IMR-90 (cell line): ENCODE results near the gene MDM1. TPM values are rescaled to one million over a fixed set of nuclear protein-coding genes. Genes with fewer than 3 reads are reported as not detected.

Experiments
- ATAC-seq: fragments of 200-7000 bp; cut with Tn5 transposase; 2 replicates; pipeline ENCODE4 v1.9.1; 2020; ENCODE audit warnings: low read depth, mild to moderate bottlenecking, moderate library complexity
- BruUV-seq: library from RNA; stranded (reverse); fragments of 400-500 nt; replicated peaks from 2 replicates; lab custom pipeline; 2021; lab: Mats Ljungman, UMichigan
- CTCF ChIA-PET: fragments of 300-600 bp; formaldehyde crosslinking; extraction: SDS; loops from one replicate; lab custom pipeline; 2021; ENCODE audit warnings: antibody characterized with exemption; lab: Yijun Ruan, JAX
- POLR2A ChIA-PET: fragments of 300-600 bp; sonication (Branson Sonifier 250); formaldehyde crosslinking; loops from one replicate; lab custom pipeline; 2022; ENCODE audit warnings: antibody characterized with exemption; ENCODE audit not compliant: unreplicated experiment; lab: Charles Lee
- DNase-seq: peaks from one replicate; pipeline ENCODE4 v3.0.0; 2013
- H2AFZ ChIP-seq: replicated peaks from 2 replicates; pipeline ENCODE3; 2013; ENCODE audit warnings: low read length, mild to moderate bottlenecking; ENCODE audit not compliant: poor library complexity
- H2AK5ac ChIP-seq: 2 replicates; pipeline ENCODE4 v1.6.1; 2013; ENCODE audit warnings: low read depth, low read length, inconsistent platforms
- H2AK9ac ChIP-seq: replicated peaks from 2 replicates; pipeline ENCODE3; 2013; ENCODE audit warnings: mild to moderate bottlenecking, low read depth, low read length, moderate library complexity; ENCODE audit not compliant: poor library complexity
- H2BK120ac ChIP-seq: 2 replicates; pipeline ENCODE4 v1.6.1; 2013; ENCODE audit warnings: low read depth, low read length, inconsistent platforms
- H2BK15ac ChIP-seq: 3 replicates; pipeline ENCODE4 v1.6.1; 2013; ENCODE audit warnings: low read depth, low read length, inconsistent platforms
- H2BK20ac ChIP-seq: 2 replicates; pipeline ENCODE4 v1.6.1; 2013; ENCODE audit warnings: low read depth, mild to moderate bottlenecking, inconsistent platforms, low read length, moderate library complexity
- H2BK5ac ChIP-seq: 2 replicates; pipeline ENCODE4 v1.6.1; 2013; ENCODE audit warnings: mild to moderate bottlenecking, low read depth, low read length, inconsistent platforms; ENCODE audit not compliant: poor library complexity, severe bottlenecking
- H3K14ac ChIP-seq: replicated peaks from 2 replicates; pipeline ENCODE4 v1.6.1; 2013; ENCODE audit warnings: low read depth, low read length, inconsistent platforms
- H3K18ac ChIP-seq: 2 replicates; pipeline ENCODE4 v1.6.1; 2013; ENCODE audit warnings: low read depth, low read length, control low read depth
- H3K23ac ChIP-seq: 2 replicates; pipeline ENCODE4 v1.6.1; 2013; ENCODE audit warnings: low read depth, low read length, inconsistent platforms
- H3K27ac ChIP-seq: 2 replicates; pipeline ENCODE4 v1.5.1; 2013; ENCODE audit warnings: mild to moderate bottlenecking, control low read depth, low read length; ENCODE audit not compliant: insufficient read depth
- H3K27me3 ChIP-seq: 2 replicates; pipeline ENCODE4 v1.6.1; 2013; ENCODE audit warnings: low read length; ENCODE audit not compliant: control insufficient read depth, insufficient read depth
- H3K36me3 ChIP-seq: 2 replicates; pipeline ENCODE4 v1.6.1; 2013; ENCODE audit warnings: low read length, mixed read lengths; ENCODE audit not compliant: control insufficient read depth, insufficient read depth
- H3K4ac ChIP-seq: 2 replicates; pipeline ENCODE4 v1.6.1; 2013; ENCODE audit warnings: low read depth, low read length, inconsistent platforms
- H3K4me1 ChIP-seq: 2 replicates; pipeline ENCODE4 v1.6.1; 2013; ENCODE audit warnings: low read length, mixed read lengths; ENCODE audit not compliant: control insufficient read depth, insufficient read depth
- H3K4me2 ChIP-seq: 2 replicates; pipeline ENCODE4 v1.6.1; 2013; ENCODE audit warnings: low read depth, mild to moderate bottlenecking, control low read depth, low read length, moderate library complexity
- H3K4me3 ChIP-seq: 2 replicates; pipeline ENCODE4 v1.5.1; 2013; ENCODE audit warnings: low read depth, mild to moderate bottlenecking, control low read depth, low read length, moderate library complexity; ENCODE audit not compliant: insufficient read depth
- H3K56ac ChIP-seq: 2 replicates; pipeline ENCODE4 v1.6.1; 2013; ENCODE audit warnings: low read length, inconsistent platforms; ENCODE audit not compliant: insufficient read depth; ENCODE audit errors: extremely low read depth
- H3K79me1 ChIP-seq, 2 experiments: 2 replicates each; pipeline ENCODE4 v1.6.1; 2013; ENCODE audit warnings: low read length in 2 of 2, inconsistent platforms in 1 of 2, low read depth in 1 of 2
- H3K9ac ChIP-seq: 2 replicates; pipeline ENCODE4 v1.6.1; 2013; ENCODE audit warnings: low read depth, low read length, control low read depth
- H3K9me1 ChIP-seq: 2 replicates; pipeline ENCODE4 v1.6.1; 2013; ENCODE audit warnings: low read length, inconsistent platforms; ENCODE audit not compliant: insufficient read depth
- H3K9me3 ChIP-seq: 2 replicates; pipeline ENCODE4 v1.6.1; 2013; ENCODE audit warnings: low read length; ENCODE audit not compliant: control insufficient read depth, insufficient read depth
- H4K20me1 ChIP-seq: 2 replicates; pipeline ENCODE4 v1.6.1; 2013; ENCODE audit warnings: low read length, inconsistent platforms; ENCODE audit not compliant: insufficient read depth
- H4K5ac ChIP-seq: 2 replicates; pipeline ENCODE4 v1.6.1; 2013; ENCODE audit warnings: mild to moderate bottlenecking, low read depth, low read length, control low read depth
- H4K8ac ChIP-seq, 2 experiments: 2 replicates each; pipeline ENCODE4 v1.6.1; 2013; ENCODE audit warnings: low read depth in 2 of 2, low read length in 2 of 2, control low read depth in 1 of 2, inconsistent platforms in 1 of 2
- H4K91ac ChIP-seq: 2 replicates; pipeline ENCODE4 v1.6.1; 2013; ENCODE audit warnings: low read depth, low read length, inconsistent platforms; ENCODE audit not compliant: insufficient read depth
- BHLHE40 ChIP-seq: fragments of 150-350 bp; IDR thresholded peaks from 2 replicates; pipeline ENCODE4 v1.6.1; 2016; ENCODE audit warnings: mild to moderate bottlenecking, low read depth, low read length
- CHD1 ChIP-seq: IDR thresholded peaks from 2 replicates; pipeline ENCODE4 v1.6.1; 2012; ENCODE audit warnings: low read depth, low read length, improper control_type of control experiment
- ELK1 ChIP-seq: fragments of 150-350 bp; IDR thresholded peaks from 2 replicates; pipeline ENCODE4 v1.6.1; 2016; ENCODE audit warnings: low read depth, mild to moderate bottlenecking, low read length, moderate library complexity, borderline replicate concordance
- FOS ChIP-seq: fragments of 150-350 bp; IDR thresholded peaks from 2 replicates; pipeline ENCODE4 v1.6.1; 2016; ENCODE audit warnings: low read depth, low read length
- MAFK ChIP-seq: IDR thresholded peaks from 2 replicates; pipeline ENCODE4 v1.6.1; 2012; ENCODE audit warnings: low read depth, low read length, improper control_type of control experiment
- MAZ ChIP-seq: IDR thresholded peaks from 2 replicates; pipeline ENCODE4 v1.6.1; 2012; ENCODE audit warnings: low read depth, mild to moderate bottlenecking, low read length, improper control_type of control experiment, moderate library complexity, borderline replicate concordance
- MXI1 ChIP-seq: IDR thresholded peaks from 2 replicates; pipeline ENCODE4 v1.6.1; 2012; ENCODE audit warnings: low read depth, mild to moderate bottlenecking, low read length, moderate library complexity, borderline replicate concordance
- NFE2L2 ChIP-seq: fragments of 150-350 bp; IDR thresholded peaks from 2 replicates; pipeline ENCODE4 v1.6.1; 2016; ENCODE audit warnings: low read depth, mild to moderate bottlenecking, low read length
- POLR2A ChIP-seq: IDR thresholded peaks from 2 replicates; pipeline ENCODE4 v1.6.1; 2012; ENCODE audit warnings: mild to moderate bottlenecking, low read depth, low read length
- RAD21 ChIP-seq: IDR thresholded peaks from 2 replicates; pipeline ENCODE4 v1.6.1; 2012; ENCODE audit warnings: low read length, improper control_type of control experiment
- RFX5 ChIP-seq: IDR thresholded peaks from 2 replicates; pipeline ENCODE4 v1.8.0; 2012; ENCODE audit warnings: low read depth, mild to moderate bottlenecking, low read length, moderate library complexity
- dilution Hi-C: fragments of 300-500 bp; cut with HindIII; formaldehyde crosslinking; loops from one replicate; pipeline ENCODE4 v1.14.3; 2018; ENCODE audit warnings: low sequenced_read_pairs; ENCODE audit not compliant: unreplicated experiment
- in situ Hi-C: fragments of 300-500 bp; cut with MboI; formaldehyde crosslinking; loops from 3 replicates; pipeline ENCODE4 v1.14.3; 2019; ENCODE audit warnings: low sequenced_read_pairs, inconsistent platforms, mixed read lengths
- intact Hi-C: fragments of 100-400 bp; cut with micrococcal nuclease; formaldehyde crosslinking; loops from 2 replicates; pipeline ENCODE4 v1.10.0; 2022
- polyA plus RNA-seq, 3 experiments: library from polyadenylated mRNA; depleted of rRNA; stranded (reverse); fragments of >200 nt; gene quantifications; 2 replicates each; pipeline ENCODE4 v1.2.3, GENCODE V29; 2012; ENCODE audit warnings: low replicate concordance in 1 of 3
- total RNA-seq: library from RNA; depleted of rRNA; stranded (reverse); fragments of >200 nt; gene quantifications from 2 replicates; pipeline ENCODE4 v1.2.3, GENCODE V29; 2012
- TF ChIP-seq, protein P1 (sequence below): fragments of 150-350 bp; IDR thresholded peaks from 2 replicates; pipeline ENCODE4 v1.6.1; 2017; ENCODE audit warnings: mild to moderate bottlenecking, antibody characterized with exemption, low read length, low read depth

The MDM1 gene
- total and polyA plus RNA-seq, 2 of the 4 experiments (the other 2 are of a cell fraction), result 5.6 to 5.7 TPM

GRCh38 chr12:68359674-68360073 lies 27.5 kb upstream of the MDM1 start:
- TF ChIP-seq NFE2L2 (no peak), ELK1 (no peak), RFX5 (no peak), MAZ (no peak), BHLHE40 (no peak), RAD21 (no peak), CHD1 (no peak), FOS (no peak), MXI1 (no peak), POLR2A (no peak), MAFK (no peak)
- TF ChIP-seq, protein P1, sequence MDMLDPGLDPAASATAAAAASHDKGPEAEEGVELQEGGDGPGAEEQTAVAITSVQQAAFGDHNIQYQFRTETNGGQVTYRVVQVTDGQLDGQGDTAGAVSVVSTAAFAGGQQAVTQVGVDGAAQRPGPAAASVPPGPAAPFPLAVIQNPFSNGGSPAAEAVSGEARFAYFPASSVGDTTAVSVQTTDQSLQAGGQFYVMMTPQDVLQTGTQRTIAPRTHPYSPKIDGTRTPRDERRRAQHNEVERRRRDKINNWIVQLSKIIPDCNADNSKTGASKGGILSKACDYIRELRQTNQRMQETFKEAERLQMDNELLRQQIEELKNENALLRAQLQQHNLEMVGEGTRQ, result no peak
- H2AFZ ChIP-seq, result no peak overlapping the region

More at GRCh38 chr12:68359674-68360073, 27.5 kb upstream of the MDM1 start:
- ATAC-seq (no peak), DNase-seq (no peak)
- Histone ChIP-seq H4K5ac (no peak overlapping the region), H2BK15ac (no peak overlapping the region), H3K79me1 (peaks cover 0 to 10% of the 10 kb centered on the region in 2 experiments; a peak in 1 of 4 replicates), H3K36me3 (no peaks in the 10 kb centered on the region), H2AK5ac (no peak overlapping the region), H2AK9ac (no peak overlapping the region), H2BK120ac (0 out of 2 replicates have a peak overlapping the region, but pooled peaks have one; percentile 1), H4K8ac (no peak overlapping the region), H3K9me3 (no peaks in the 10 kb centered on the region), H4K91ac (no peak overlapping the region), H3K14ac (0 out of 2 replicates have a peak overlapping the region, but pooled peaks have one; percentile 52), H3K9me1 (peaks cover 8% of the 10 kb centered on the region), H3K23ac (no peak overlapping the region), H2BK5ac (no peak overlapping the region), H3K4me1 (peaks cover 10% of the 10 kb centered on the region), H3K56ac (no peak overlapping the region), H3K18ac (no peak overlapping the region; the same call in 1 of the 2 replicates), H4K20me1 (no peaks in the 10 kb centered on the region), H2BK20ac (peak overlapping the region; percentile 42; the same call in 1 of the 2 replicates), H3K4me2 (no peak overlapping the region), H3K27me3 (no peaks in the 10 kb centered on the region), H3K27ac (no peak overlapping the region), H3K4ac (no peak overlapping the region), H3K4me3 (no peak overlapping the region), H3K9ac (no peak overlapping the region)
- POLR2A ChIA-PET, result no interaction called here
- intact Hi-C loops, result loop anchor here (1.0 to 2.0 kb wide), 3 partner anchors 252 to 443 kb away; partner anchors contain the start of gene NUP107
- BruUV-seq, result no TSS peak
- CTCF ChIA-PET, result interaction anchor here (1.0 kb wide), 1 partner anchor 138 kb away, joined by 3 read pairs; no protein-coding TSS in a partner anchor
- dilution Hi-C loops, result no loop called here
- in situ Hi-C loops, result loop anchor here (10.0 to 25.0 kb wide), 2 partner anchors 245 to 328 kb away; partner anchors contain the start of gene NUP107
